Breast epithelium (tissue), 4 donors: ENCODE measurements around the gene CHST9. TPM values are rescaled to one million over a fixed set of nuclear protein-coding genes. Genes with fewer than 3 reads are reported as not detected.

Experiments used
- DNase-seq, 2 donors: peaks; one replicate each; pipeline ENCODE4 v3.0.0-alpha.2; 2019; ENCODE audit warnings: low spot score in 2 of 2
- H3K27ac ChIP-seq, 2 donors: fragments of 200-600 bp; sonication (generic) in 1 of 2; one replicate each; pipeline ENCODE4 v1.5.1; 2016 to 2019; ENCODE audit warnings: mild to moderate bottlenecking in 1 of 2
- H3K27me3 ChIP-seq, 2 donors: fragments of 200-600 bp; sonication (generic) in 1 of 2; one replicate each; pipeline versions ENCODE4 v1.5.1 to v1.6.0; 2017 to 2019; ENCODE audit warnings: control low read depth in 1 of 2, mild to moderate bottlenecking in 1 of 2
- H3K36me3 ChIP-seq: fragments of 200-600 bp; one replicate; pipeline ENCODE4 v1.5.1; 2019
- H3K4me1 ChIP-seq, 2 donors: fragments of 200-600 bp; sonication (generic); one replicate each; pipeline ENCODE4 v1.5.1; 2016 to 2019; ENCODE audit warnings: control low read depth in 1 of 2
- H3K4me3 ChIP-seq, 3 donors: fragments of 200-600 bp; sonication (generic); 1 replicate in 2 of 3; 2 replicates in 1 of 3; pipeline ENCODE4 v1.5.1; 2016 to 2019; ENCODE audit warnings: mild to moderate bottlenecking in 3 of 3, moderate library complexity in 2 of 3
- H3K9me3 ChIP-seq, 2 donors: fragments of 200-600 bp; sonication (generic) in 1 of 2; one replicate each; pipeline ENCODE4 v1.5.1; 2016 to 2019; ENCODE audit warnings: control low read depth in 1 of 2
- POLR2A ChIP-seq: fragments of 450-650 bp; IDR thresholded peaks from one replicate; pipeline ENCODE4 v1.6.1; 2016; ENCODE audit warnings: antibody characterized with exemption, mild to moderate bottlenecking, moderate library complexity
- POLR2AphosphoS5 ChIP-seq, 3 donors: sonication (generic); formaldehyde crosslinking; IDR thresholded peaks; one replicate each; pipeline ENCODE4 v1.6.1; 2017; ENCODE audit warnings: antibody characterized with exemption in 3 of 3
- intact Hi-C: fragments of 100-400 bp; cut with DNase I; formaldehyde crosslinking; loops from one replicate; pipeline ENCODE4 v1.15.1; 2023; ENCODE audit warnings: low total_unique reads
- total RNA-seq, 3 donors: library from RNA; depleted of rRNA; stranded (reverse); fragments of >200 nt; gene quantifications; one replicate each; pipeline ENCODE4 v1.1.0, GENCODE V29; 2016
- TF ChIP-seq, protein P1 (sequence below), 3 donors: fragments of 450-650 bp; IDR thresholded peaks; one replicate each; pipeline ENCODE4 v1.5.1; 2016 to 2017; ENCODE audit warnings: antibody characterized with exemption in 3 of 3, mild to moderate bottlenecking in 3 of 3, moderate library complexity in 3 of 3

CHST9 gene
- total RNA-seq, 3 donors from 2014 or later = 1.6 to 8.5 TPM; not detected in 1

DNA sequence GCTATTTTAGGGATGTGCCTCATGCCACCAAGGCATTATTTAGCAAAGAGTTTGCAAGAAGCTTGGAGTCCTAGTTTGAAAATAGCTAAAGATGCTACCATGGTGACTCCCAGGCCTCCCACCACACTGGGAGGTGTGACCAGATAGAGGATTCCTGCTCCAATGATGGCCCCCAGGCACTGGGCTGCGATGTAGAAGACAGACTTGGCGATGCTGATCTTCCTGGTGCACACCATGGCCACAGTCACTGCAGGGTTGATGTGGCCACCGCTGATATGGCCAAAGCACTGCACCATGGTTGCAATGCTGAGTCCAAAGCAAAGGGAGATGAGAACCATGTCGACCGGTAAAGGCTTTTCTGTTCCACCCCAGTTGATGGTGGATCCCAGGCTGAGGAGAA, 323.0 kb downstream of the CHST9 start:
- no peak overlapping the region for H3K27ac ChIP-seq
- intact Hi-C loops = no loop called here
- no peaks in the 10 kb centered on the region for H3K9me3 ChIP-seq
- no peak overlapping the region for H3K4me3 ChIP-seq
- TF ChIP-seq POLR2A = no peak
- TF ChIP-seq, protein P1, sequence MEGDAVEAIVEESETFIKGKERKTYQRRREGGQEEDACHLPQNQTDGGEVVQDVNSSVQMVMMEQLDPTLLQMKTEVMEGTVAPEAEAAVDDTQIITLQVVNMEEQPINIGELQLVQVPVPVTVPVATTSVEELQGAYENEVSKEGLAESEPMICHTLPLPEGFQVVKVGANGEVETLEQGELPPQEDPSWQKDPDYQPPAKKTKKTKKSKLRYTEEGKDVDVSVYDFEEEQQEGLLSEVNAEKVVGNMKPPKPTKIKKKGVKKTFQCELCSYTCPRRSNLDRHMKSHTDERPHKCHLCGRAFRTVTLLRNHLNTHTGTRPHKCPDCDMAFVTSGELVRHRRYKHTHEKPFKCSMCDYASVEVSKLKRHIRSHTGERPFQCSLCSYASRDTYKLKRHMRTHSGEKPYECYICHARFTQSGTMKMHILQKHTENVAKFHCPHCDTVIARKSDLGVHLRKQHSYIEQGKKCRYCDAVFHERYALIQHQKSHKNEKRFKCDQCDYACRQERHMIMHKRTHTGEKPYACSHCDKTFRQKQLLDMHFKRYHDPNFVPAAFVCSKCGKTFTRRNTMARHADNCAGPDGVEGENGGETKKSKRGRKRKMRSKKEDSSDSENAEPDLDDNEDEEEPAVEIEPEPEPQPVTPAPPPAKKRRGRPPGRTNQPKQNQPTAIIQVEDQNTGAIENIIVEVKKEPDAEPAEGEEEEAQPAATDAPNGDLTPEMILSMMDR (IDR thresholded peaks at IDR 0.05) = no peak
- no peak for TF ChIP-seq POLR2AphosphoS5 (IDR thresholded peaks at IDR 0.05)
- no peak for DNase-seq
- H3K36me3 ChIP-seq = no peaks in the 10 kb centered on the region
- H3K4me1 ChIP-seq = no peaks in the 10 kb centered on the region
- no peaks in the 10 kb centered on the region for H3K27me3 ChIP-seq
